HG02642 (cell line): ENCODE results near the gene DHRS2.
"Not testable (repeated sequence)": the region's sequence is repeated elsewhere in the genome, so short reads cannot be mapped to it uniquely, and the experiment has no call there.

ENCODE experiments used
- ATAC-seq: cut with Tn5 transposase; IDR thresholded peaks from one replicate; pipeline ENCODE4 v1.9.1; 2021; ENCODE audit warnings: mild to moderate bottlenecking; ENCODE audit not compliant: unreplicated experiment, poor library complexity

The DHRS2 gene, protein sequence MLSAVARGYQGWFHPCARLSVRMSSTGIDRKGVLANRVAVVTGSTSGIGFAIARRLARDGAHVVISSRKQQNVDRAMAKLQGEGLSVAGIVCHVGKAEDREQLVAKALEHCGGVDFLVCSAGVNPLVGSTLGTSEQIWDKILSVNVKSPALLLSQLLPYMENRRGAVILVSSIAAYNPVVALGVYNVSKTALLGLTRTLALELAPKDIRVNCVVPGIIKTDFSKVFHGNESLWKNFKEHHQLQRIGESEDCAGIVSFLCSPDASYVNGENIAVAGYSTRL

DNA sequence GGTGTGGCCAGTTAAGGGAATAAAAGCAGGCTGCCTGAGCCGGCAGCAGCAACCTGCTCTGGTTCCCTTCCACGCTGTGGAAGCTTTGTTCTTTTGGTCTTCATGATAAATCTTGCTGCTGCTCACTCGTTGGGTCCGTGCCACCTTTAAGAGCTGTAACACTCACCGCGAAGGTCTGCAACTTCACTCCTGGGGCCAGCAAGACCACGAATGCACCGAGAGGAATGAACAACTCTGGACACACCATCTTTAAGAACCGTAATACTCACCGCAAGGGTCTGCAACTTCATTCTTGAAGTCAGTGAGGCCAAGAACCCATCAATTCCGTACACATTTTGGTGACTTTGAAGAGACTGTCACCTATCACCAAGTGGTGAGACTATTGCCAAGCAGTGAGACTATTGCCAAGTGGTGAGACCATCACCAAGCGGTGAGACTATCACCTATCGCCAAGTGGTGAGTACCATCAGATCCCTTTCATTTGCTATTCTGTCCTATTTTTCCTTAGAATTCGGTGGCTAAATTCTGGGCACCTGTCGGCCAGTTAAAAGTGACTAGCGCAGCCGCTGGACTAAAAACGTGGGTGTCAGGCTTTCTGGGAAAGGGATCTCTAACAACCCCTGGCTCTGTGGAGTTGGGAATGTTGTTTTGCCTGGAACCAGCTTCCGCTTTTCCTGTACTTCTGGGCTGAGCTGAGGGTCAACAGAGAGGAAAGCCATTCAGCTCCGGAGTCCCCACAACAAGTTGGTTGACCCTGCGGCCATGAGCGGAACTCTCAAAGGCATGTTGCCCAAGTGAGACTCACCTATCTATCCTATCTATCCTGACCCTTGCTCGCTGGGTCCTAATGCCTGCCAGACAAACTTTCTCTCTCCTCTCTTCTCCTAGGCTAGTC is at the start of gene DHRS2:
TSS of gene DHRS2 (plus strand) at position 48 of the 895 bp plus-strand sequence. CDS start 2,501 bp downstream, outside the sequence.
- no peak for ATAC-seq

DNA sequence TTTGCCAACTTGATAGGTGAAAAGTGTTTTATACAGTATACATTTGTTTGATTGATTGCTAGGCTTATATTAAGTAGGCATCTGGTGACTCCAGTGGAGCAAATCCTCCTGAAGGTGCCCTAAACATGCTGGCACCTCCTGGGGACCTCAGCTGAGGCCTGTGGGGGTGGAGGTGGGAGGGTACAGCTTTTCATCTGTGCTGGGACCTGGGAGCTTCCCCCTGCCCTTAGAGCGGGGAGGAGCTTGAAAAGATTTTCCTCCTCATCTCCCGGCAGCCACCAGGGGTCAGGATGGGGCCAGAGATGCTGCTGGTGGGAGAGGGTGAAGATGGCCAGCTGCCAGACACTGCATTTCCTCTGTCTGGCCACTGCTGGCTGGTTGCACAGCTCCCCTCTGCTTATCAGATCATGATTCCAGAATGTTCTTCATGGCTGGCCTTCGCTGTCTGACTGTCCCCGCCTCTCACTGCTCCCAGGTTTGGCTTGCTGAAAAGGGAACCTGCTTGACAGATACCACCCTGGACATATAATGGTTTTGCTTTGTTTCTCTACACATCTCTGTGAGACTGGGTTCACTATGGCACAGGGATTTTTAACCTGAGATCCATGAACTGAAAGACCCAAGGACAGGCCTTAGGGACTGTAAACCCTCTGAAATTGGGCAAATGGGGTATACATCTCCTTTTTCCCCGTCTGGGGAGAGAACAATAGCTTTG is 47.1 kb upstream of the DHRS2 start:
- ATAC-seq = peak; percentile 99

DNA sequence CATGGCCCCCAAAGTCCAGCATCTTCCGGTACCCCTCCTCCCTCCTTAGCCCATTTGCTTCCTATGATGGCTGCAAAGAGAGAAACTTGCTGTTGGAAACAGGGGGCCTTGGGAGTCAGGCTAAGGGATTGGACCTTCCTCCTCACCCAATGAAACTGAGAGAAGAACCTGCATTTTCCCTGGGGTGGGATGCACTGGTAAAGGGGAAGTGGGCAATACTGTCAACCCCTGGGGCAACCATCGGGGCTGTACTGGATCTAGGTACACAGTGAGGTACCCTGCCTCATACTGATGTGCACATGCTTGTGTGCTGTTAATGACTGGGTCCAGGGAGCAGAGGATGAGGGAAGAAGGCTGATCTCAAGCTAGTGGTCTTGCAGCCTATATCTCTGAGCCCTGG is 46.6 kb upstream of the DHRS2 start:
- ATAC-seq = no peak

DNA sequence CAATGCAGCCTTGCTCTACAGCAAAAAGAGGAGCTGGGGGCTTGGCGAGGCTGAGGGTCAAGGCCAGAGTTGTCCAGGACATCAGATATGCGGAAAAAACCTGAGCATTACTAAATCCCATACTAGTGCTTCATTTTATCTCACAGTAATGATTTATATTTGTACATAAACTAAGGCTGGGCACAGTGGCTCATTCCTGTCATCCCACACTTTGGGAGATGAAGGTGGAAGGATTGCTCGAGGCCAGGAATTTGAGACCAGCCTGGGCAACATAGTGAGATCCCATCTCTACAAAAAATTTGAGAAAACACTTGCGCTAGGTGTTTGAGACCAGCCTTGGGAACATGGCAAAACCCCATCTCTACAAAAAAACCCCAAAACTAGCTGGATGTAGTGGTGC is 46.0 kb upstream of the DHRS2 start:
- ATAC-seq = no peak

DNA sequence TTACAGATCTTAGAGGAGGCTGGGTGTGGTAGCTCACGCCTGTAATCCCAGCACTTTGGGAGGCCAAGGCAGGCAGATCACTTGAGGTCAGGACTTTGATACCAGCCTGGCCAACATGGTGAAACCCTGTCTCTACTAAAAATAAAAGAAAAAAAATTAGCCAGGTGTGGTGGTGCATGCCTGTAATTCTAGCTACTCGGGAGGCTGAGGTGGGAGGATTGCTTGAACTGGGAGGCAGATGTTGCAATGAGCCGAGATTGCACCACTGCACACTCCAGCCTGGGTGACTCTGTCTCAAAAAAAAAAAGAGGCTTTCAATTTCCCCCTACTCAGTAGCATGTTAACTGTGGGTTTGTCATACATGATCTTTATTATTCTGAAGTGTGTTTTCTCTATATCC is 42.0 kb upstream of the DHRS2 start:
- ATAC-seq = not testable (repeated sequence)

DNA sequence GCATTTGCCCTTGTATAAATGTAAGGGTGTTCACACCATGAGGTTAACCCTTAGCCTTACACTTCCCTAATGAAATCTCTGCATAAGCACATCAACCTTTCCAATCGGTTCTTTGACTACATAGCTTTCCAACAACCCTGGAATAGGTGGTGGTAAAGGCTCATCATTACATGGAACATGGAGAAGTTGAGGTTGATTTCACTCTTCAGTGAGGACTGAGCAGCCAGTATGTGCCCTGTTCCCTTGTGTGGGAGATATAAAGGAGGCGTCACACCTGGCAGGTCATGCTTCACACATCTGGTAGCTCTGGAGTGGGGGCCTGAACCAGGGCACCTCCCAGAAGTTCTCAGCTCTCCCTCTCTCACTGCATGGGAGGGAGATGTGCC is 35.8 kb upstream of the DHRS2 start:
- ATAC-seq = no peak

DNA sequence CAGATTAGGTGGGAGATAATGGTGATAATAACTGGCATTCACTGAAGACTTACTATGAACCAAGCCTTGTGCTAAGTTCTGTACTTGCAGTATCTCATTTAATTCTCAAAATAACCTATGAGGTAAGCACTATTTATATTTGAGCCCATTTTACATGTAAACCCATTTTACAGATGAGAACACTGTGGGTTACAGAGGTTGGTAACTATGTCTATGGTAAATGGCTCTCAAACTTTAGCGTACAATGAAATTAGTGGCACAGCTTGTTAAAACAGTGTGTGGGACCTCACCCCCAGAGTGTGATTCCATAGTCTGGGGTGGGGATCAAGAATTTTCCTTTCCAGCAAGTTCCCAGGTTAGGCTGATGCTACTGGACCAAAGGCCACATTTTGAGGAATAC is 35.4 kb upstream of the DHRS2 start:
- no peak for ATAC-seq

DNA sequence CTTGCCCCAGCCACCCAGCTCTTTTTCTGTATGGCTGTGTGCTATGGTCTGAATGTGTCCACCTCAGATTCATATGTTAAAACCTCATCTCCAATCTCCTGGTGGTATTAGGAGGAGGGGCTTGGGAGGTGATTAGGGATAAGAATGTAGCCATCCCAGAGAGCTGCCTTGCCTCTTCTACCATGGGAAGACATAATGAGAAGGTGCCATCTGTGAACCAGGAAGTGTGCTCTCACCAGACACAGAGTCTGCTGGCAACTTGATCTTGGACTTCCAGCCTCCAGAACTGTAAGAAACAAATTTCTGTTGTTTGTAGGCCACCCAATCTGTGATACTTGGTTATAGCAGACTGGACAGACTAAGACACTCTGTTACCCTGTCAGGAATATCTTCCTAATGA is 34.7 kb upstream of the DHRS2 start:
- no peak for ATAC-seq

DNA sequence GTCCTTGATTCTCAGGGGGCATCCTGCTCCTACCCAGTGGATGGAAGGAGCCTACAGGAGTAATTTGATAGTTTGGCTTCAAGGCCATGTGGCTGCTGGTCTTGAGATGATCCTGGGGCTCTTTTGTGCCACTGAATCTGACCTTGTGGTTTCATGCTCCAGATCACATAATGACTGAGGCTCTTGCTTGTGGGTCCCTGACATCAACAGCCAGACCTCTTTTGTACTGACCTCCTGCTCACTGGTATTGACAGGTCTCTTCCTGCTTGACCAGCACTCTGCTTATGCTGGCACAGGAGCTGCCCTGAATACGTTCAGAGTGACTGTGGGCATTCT is 34.4 kb upstream of the DHRS2 start:
- no peak for ATAC-seq

DNA sequence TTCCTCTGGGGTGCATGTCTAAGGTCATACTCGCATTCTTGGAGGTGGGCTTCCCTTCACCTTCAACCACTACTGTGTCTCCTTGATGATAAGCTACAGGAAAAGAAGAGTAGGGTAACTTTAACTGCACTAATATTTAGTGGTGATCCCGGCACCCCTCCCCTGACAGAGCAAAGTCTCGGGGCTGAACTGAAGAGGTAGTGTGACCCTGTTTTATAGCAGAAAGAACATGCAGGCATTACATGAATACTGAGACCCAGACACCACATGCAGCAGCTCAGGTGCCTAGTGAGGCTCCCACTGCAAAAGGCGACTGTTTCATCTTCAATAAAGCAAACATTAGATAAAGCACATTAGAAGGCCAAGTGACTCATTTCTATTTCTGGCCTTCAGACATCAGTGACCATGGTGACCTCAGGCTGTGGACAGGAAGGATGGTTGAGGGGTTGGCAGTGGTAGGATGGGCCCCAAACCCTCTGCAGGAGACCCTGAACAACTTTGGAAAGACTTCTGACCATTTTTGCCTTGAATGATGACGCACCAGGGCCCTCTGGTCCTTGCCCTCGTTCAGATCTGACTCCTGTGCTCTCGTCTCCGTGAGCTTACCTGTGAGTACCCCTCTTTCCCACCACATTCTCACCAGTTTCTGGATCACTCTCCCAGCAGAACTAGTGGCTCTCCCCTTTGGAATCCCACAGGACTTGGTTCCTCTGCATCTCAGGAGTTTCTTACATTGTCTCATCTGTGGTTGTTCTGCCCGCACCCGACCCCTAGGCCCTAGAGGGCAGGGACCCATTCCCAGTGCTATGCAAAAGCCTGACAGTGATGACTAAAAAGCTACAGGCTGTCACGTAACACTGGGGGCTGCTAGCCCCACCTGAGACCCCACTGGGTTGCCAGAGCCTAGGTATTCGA is 33.7 kb upstream of the DHRS2 start:
- no peak for ATAC-seq

DNA sequence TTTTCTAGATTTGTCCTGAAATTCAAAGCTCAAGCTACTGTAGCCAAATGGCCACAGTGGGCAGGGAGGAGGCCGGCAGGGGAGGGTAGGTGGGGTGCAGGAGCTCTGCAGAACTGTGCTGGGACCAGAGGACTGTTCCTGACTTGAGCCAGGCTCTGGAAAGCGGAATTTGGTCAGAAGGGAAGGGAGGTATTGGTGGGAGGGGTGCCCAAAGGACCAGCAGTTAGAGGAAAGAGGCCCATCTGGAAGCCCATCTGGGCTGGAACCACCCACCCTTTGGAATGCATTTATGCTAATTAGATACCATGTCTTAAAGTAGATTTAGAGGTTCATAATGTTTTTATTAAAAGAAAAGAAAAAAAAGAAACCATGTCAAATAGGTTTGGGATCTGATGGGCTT is 33.1 kb upstream of the DHRS2 start:
- ATAC-seq = no peak

DNA sequence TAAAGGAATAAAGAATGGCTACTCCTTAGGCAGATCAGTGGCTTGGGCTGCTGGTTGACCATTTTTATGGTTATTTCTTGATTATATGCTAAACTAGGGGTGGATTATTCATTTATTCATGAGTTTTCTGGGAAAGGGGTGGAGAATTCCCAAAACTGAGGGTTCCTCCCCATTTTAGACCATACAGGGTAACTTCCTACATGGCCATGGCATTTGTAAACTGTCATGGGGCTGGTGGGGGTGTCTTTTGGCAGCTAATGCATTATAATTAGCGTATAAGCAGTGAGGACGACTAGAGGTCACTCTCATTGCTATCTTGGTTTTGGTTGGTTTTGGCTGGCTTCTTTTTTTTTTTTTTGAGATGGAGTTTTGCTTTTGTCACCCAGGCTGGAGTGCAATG is 32.0 kb upstream of the DHRS2 start:
- ATAC-seq = no peak

DNA sequence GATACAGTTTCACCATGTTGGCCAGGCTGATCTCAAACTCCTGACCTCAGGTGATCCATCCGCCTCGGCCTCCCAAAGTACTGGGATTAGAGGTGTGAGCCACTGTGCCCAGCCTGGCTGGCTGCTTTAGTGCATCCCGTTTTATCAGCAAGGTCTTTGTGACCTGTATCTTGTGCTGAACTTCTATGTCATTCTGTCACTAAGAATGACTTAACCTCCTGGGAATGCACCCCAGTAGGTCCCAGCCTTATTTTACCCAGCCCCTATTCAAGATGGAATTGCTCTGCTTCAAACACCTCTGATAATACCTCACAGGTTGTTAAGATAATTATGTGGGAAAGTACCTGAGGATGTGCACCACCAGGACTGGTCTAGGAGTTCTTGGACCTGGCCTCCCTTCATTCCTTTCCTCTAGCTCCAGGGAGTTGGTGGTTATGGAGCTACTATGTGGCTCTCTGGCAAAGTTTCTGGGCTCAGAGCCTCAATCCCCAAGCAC is 31.4 kb upstream of the DHRS2 start:
- no peak for ATAC-seq

DNA sequence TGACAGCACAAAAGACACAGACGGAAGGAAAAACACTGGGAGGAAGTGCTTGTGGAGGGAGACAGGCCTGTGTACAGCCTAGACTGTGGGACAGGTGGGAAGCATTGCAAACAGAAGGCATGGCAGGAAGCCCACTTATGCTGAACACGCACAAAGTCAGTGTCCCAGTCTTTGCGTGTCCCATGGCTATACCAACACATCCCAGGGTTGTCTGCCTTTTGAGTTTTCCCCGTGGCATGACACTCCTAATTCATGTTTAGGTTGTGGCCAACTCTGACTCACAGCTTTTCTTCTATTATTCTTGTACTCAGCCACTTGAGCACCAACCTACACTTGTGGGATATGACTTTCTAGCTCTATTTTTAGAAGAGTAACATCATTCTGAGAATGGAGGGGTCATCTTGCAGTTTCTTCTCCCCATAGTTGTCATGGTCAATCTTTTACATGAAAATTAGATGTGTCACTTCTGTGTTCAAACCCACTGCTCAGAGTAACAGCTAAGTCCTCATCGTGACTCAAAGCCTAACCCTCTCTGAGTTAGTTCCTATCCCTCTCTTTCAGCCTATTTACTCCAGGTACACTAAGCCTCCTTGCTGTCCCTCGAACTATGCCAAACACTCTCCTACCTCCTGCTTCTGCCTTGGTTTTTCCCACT is 30.1 kb upstream of the DHRS2 start:
- peak; percentile 83 for ATAC-seq

DNA sequence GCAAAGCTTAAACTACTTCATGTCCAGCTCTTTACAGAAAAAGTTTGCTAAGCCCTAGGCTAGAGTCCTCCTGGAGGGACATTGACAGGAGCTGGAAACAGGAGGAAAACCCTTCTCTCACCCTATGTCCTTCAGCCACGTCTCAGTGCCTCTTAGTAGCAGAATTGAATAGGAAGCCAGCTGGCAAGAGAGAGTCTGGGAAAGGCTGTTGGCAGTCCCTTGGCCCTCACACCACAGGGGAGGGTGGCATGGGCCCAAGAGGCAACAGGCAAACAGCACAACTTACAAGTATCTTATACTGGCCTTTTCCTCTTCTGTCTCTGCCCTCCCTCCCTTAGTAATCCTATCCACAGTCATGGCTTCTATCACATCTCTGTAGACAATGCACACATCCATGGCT is 27.7 kb upstream of the DHRS2 start:
- ATAC-seq = no peak

DNA sequence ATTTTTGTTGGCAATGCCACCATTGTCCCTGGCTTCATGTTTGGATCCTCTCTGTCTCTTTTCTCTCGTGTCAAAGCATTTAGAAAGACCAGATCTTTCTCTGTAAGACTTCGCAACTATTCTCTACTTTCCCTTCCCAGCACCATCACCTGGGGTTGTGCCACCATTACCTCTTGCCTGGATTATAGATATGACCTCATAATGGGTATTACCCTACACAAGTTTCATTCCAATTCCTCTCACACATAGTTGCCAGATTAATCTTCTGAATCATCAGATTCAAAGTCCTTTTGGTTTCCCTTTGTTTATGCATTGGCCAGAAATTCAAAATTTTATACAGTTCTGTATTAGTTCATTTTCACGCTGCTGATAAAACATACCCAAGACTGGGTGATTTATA is 27.2 kb upstream of the DHRS2 start:
- ATAC-seq = no peak

DNA sequence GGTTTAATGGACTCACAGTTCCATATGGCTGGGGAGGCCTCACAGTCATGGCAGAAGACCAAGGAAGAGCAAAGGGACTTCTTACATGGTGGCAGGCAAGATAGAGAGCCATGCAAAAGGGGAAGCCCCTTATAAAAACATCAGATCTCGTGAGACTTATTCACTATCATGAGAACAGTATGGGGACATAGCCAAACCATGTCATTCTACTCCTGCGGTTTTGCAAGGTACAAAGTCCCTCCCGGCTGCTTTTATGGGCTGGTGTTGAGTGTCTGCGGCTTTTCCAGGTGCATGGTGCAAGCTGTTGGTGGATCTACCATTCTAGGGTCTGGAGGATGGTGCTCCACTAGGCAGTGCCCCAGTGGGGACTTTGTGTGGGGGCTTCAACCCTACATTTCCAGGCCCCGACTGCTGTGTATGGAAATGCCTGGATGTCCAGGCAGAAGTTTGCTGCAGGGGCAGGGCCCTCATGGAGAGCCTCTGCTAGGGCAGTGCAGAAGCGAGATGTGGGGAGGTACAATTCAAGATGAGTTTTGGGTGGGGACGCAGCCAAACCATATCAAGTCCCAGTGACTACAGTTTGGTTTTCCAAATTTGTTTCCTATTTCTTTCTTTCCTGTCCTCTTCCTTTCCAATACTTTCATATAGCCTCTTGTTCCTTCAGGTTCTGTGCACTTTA is 26.6 kb upstream of the DHRS2 start:
- ATAC-seq = not testable (repeated sequence)

DNA sequence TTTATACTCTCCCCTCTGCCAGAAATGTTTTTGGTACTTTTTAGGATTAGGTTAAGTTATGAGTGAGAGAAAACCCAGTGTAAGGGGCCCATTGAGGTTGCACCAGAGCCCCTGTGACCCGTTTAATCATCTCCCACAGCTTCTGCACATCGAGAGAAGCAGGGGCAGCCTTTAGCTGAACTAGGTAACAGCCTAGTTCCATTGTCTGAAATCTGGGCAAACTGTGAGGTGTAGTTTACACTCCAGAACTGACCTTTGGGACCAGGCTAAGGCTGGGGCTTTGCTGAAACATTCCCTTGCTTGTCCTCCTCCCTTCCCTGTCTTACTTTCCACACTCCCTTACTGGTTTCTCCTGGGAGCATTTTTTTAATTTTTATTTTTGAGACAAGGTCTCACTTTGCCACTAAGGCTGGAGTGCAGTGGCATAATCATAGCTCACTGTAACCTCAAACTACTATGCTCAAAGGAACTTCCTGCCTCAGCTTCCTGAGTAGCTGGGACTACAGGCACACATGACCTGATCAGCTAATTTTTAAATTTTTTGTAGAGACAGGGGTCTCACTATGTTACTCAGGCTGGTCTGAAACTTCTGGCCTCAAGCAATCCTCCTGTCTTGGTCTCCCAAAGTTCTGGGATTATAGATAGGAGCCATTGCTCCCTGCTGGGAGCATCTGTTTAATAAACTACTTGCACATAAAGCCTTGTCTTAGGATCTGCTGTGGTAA is 25.9 kb upstream of the DHRS2 start:
- no peak for ATAC-seq
